GM21447 (cell line): ENCODE data around the gene SRD5A3.
"Not testable (repeated sequence)": the region's sequence is repeated elsewhere in the genome, so short reads cannot be mapped to it uniquely, and the experiment has no call there.

ENCODE experiments used
- ATAC-seq: cut with Tn5 transposase; IDR thresholded peaks from one replicate; pipeline ENCODE4 v1.9.1; 2021; ENCODE audit not compliant: unreplicated experiment

The SRD5A3 gene

DNA sequence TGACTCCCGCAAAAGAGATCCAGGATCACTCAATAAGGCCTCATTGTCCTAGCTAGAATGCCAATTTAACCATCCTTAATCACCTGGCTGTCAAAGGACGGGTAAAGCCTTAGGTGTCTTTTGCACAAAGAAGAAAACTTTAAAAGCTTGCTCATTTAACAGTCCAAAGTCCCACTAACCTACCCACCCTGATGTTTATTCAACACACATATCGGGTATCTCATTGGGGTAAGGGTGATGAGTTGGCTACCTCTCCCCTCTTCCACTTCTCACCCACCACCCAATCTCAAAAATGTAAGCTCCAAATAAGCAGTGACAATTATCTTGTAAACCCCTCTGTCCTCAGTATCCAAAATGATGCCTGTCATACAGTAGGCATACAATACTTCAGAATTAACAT lies 988 bp upstream of the SRD5A3 start:
- ATAC-seq, result no peak

DNA sequence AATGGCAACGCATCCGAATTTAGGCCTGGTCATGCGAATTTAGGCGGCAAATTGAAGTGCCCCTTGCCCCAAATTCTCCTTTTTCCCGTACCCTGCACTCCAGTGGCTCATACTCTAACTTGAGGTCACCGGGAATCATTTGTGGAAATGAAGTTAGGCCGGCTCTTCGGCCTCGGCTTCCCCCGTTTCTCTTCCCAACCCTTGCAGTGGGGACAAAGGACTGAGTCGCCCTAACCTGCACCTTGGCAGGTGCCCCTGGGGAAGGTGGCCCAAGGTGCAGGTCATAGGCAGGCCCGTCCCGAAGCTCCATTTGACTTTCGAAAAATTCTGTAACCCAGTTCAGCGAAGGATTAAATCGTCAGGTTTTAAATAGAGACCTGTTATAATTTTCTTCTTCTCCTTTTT lies 811 bp downstream of the SRD5A3 start:
- peak; percentile 4 for ATAC-seq

DNA sequence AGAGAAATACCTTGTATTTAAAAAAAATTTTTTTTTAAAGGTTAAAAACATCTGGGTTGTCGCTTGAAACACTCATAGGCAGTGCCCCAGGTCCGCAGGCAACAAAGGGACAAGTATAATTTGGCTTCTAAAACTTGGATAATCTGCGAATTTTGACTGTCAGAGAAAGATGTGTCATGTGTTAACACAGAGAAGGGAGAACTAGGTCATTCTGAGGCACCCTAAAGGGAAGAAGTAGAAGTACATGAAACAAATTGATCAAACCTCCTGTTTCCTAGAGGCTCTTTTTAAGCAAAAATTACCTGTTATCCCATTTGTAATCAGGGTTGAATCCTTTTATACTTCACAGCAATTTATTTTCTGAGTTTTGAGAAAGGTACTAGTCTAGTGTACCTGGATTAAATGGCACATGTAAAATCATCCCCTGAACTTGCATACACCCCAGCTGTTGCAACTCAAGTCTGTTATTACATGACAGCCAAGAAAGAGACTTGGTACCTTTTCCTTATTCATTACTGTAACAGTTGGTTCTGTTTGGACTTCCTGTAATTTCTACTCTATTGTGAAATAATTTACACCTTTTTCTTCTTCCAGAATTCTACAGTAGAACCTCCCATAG lies 1.7 kb downstream of the SRD5A3 start:
- no peak for ATAC-seq

DNA sequence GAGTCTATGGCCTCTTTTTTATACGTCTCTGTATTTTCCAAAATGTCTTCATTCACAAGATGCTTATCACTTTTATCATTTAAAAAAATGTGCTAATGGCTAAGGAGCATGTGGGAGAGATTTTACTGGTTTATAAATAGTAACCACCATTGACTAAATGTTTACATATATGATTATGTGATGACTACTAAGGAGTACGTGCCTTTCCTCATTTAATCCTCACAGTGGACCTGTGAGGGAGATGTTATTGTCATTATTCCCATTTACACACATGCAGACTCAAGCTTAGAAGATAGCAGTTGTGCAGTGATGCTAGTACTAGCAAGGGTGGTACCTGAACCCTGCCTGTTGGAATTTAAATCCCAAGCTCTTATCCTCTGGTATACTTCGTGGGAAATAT lies 2.4 kb downstream of the SRD5A3 start:
- no peak for ATAC-seq

DNA sequence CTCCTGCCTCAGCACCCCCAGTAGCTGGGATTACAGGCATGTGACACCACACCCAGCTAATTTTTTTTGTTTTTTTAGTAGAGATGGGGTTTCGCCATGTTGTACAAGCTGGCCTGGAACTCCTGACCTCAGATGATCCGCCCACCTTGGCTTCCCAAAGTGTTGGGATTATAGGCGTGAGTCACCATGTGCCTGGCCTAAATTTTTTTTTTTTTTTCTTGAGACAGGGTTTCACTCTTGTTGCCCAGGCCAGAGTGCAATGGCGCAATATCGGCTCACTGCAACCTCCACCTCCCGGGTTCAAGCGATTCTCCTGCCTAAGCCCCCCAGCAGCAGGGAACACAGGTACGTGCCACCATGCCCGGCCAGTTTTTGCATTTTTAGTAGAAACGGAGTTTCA lies 4.8 kb downstream of the SRD5A3 start:
- not testable (repeated sequence) for ATAC-seq

DNA sequence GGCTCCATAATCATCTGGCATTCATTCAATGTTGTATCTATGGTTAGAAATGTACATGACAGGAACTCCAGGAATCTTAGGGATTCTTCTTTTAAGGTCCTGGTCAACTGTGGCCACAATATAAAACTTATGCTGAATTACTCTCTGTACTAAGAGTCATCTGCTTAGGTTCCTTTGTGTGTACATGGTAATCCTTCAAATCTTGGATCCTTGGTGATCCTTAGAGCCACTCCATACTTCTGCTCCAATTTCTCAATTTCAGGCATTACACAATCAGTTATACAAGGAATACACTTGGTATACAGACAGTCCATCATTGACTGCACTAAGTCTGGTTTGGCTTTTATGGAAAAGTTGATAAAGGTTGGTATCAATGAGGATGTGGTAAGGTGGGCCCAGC lies 5.8 kb downstream of the SRD5A3 start:
- ATAC-seq, result no peak

DNA sequence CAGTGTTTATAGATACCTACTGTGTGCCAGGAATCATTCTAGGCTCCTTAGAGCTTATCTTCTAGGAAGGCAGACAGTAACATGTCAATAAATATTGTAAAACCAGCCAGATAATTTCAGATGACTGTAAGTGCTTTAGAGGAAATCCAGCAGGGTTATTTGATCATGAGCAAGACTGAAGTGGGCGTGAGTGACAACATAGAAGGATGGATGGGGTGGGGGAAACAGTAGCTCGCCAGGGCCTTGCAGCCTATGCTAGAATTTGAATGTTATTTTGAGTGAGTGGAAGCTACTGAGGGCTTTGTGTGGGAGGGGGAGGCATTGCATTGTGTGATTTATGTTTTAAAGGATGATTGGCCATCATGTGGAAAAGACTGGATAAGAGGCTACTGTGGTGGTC lies 6.7 kb downstream of the SRD5A3 start:
- ATAC-seq, result no peak

DNA sequence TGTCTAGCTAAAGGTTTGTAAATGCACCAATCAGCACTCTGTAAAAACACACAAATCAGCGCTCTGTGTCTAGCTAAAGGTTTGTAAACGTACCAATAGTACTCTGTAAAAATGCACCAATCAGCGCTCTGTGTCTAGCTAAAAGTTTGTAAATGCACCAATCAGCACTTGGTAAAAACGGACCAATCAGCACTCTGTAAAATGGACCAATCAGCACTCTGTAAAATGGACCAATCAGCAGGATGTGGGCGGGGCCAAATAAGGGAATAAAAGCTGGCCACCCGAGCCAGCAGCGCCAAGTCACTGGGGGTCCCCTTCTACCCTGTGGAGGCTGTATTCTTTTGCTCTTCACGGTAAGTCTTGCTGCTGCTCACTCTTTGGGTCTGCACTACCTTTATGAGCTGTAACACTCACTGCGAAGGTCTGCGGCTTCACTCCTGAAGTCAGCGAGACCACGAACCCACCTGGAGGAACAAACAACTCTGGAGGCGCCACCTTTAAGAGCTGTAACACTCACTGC lies 7.2 kb downstream of the SRD5A3 start:
- ATAC-seq, result not testable (repeated sequence)

DNA sequence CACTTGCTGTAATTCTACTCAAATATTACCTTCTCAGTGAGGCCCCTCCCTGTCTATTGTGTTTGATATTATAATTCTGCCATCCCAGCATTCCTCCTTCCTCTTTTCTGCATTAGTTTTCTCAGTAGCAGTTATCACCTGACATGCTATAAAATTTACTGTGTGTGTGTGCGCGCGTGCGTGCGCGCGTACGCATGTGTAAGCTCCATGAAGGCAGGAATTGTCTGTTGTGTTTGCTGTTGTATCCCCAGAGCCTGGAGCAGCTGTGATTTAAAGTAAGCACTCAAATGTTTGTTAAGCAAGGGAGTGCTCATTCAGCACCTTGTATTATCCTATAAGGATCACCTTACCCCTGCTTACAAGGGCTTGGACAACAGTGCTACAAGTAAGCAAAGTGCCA lies 8.6 kb downstream of the SRD5A3 start:
- no peak for ATAC-seq

DNA sequence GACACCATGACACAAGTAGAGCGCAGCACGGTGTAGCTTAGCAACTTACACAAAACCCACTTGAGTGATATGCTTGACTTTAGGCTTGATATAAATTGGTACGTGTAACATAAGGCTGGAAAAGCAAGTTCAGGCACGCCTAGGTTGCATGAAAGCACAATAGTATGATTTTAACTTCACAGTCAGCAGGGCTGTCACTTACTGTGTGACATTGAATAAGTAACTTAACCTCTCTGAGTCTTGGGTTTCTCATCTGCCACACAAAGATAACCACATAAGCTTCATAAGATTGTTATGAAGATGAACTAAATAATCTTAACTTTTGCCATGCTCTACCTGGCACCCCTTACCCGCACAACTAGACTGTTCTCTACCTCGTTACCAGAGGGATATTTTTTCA lies 9.5 kb downstream of the SRD5A3 start:
- ATAC-seq, result no peak

DNA sequence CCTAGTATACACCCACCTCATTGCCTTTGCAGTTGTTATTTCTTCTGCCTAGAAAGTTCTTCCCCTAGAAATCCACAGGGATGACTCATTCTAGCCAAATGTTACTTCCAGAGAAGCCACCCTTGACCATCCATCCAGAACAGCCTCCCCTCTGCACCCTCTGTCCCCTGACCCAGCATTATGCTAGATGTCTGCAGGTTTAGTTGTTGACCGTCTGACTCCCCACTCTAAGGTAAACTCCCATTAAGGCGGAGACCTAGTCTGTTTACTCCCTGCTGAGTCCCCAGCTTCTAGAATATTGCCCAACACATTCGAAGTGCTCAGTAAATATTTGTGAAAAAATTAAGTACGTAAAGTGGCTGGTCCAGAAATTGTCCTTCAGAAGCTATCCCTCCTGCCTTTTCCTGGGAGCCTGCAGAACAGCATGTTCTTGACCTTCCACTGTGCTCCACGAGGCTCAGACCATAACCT lies 11.0 kb downstream of the SRD5A3 start:
- no peak for ATAC-seq

DNA sequence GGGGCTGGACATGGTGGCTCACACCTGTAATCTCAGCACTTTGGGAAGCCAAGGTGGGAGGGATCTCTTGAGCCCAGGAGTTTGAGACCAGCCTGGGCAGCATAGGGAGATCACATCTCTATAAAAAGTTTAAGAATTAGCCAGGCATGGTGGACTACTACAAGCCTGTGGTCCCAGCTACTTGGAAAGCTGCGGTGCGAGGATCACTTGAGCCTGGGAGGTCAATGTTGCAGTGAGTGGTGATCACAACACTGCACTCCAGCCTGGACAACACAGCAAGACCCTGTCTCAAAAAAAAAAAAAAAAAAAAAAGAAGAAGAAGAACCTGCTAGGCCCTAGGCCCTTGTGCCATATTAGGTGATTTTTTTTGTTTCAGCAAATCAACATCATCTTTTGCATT lies 12.2 kb downstream of the SRD5A3 start:
- ATAC-seq, result no peak

DNA sequence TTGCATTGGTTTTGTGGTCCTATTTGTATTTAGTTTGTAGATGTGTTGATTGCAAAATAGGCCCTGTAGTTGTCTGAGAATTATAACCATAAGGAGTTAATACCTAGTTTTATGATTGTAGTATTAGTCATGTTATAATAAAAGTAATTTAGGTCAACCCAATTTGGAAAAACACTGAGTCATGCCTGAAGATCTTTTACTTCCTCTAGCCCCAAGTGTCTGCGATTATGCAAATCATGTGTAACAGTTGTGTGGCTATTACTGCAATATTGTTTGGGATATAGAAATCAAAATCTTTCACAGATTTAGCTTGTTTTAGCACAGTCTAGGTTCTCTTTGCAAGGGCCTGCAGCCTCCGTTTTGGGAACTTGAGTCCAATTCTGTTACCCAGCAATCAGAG lies 12.6 kb downstream of the SRD5A3 start:
- peak; percentile 85 for ATAC-seq

DNA sequence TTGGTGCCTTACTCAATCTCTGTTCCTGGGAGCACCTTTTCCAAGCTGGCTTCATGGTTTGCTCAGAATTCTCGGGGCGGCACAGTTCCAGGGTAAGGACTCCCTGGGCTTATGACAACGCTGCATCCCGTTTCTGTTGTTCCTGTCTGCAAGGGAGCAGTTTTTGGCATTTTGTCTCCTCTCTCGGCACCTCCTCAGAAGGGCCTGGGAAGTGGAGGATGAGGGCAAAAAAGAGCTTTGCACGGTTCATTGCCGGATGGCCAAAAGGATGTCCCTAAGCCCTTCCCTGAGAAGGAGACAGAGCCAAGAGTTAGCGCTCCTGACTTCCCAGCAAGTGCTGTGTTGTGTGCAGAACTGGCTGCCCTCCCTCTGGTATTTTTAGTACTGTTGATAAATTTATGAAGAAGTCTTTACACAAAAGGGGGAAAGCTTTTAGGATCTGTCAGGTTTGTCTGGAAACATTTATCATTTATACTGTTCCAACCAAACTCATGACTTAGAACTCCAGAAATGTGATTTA lies 13.4 kb downstream of the SRD5A3 start:
- no peak for ATAC-seq

DNA sequence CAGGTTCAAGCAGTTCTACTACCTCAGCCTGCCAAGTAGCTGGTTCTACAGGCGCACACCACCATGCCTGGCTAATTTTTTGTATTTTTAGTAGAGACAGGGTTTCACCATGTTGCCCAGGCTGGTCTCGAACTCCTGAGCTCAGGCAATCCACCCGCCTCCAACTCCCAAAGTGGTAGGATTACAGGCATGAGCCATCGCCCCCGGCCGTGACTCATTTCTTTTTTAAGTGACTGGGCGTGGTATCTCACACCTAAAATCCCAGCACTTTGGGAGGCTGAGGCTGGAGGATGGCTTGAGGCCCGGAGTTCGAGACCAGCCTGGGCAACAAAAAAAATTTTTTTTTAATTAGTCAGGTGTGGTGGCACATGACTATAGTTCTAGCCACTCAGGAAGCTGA lies 16.9 kb downstream of the SRD5A3 start:
- not testable (repeated sequence) for ATAC-seq

DNA sequence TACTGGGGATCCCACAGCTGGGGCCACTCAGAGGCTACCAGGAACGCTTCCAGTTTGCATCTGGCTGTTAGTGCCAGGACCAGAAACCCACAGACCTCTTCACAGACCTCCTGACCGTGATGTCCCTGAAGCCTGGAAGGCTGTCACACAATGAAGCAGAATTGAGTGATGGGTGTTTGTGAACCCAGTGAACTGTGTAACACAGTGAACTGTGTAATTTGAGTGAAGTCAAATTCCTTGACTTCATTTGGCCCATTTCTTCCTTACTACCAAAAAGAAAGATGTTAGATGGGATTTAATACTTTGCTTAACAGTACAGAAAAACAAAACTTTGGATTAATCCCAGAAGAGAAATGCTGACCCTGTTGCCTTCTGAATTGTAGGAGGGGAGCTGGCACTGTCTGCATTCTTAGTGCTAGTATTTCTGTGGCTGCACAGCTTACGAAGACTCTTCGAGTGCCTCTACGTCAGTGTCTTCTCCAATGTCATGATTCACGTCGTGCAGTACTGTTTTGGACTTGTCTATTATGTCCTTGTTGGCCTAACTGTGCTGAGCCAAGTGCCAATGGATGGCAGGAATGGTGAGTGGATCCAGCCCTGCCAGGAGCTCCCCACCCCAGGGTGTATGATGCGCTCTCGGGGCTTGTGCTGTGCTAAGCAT lies 17.8 kb downstream of the SRD5A3 start:
- ATAC-seq, result no peak

DNA sequence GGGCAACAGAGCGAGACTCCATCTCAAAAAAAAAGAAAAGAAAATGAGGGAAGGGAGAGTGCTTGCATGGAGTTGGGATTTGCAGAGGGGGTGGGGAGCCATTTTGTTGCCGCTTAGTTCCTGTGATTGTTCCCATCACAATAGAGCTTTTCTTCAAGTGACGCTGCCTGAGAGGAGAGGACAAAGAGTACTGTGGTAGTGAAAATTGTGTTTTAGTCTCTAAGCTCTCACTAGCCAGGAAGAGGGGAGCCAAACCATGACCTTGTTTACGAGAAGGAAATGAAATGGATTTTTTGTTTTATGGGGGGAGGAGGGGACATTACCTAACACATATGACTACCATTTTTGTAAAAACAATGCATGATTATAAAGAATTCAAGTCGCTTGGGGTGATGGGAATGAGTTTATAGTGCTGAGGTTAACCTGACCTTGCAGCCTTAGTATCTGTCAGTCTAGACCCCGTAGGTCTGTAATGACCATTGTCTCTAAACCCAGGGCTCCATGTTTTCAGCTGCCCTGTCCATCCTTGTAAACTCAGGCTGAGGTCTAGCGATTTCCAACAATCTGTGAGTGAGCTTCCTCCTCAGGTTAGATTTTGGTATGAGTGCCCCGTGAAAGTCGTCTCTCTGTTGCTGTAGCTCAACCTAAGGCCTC lies 18.8 kb downstream of the SRD5A3 start:
- ATAC-seq, result no peak

DNA sequence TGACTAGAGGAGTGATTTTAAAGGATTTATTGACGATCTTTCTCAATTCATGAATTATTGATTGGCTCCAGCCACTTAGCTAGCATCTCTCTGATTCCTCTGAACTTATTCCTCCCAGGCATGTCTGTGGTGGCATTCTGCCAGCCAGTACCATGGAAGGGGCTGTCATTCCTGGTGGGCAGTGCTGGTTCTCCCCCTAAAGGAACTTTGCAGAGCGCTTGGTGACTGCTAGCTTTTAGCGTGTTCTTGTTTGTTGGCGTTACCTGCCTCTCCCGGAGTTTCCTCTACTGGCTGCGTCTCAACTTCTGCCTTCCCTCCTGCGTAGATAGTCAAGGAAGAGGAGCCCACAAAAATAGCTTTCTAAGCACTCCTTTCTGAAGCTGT lies 19.3 kb downstream of the SRD5A3 start:
- ATAC-seq, result no peak

DNA sequence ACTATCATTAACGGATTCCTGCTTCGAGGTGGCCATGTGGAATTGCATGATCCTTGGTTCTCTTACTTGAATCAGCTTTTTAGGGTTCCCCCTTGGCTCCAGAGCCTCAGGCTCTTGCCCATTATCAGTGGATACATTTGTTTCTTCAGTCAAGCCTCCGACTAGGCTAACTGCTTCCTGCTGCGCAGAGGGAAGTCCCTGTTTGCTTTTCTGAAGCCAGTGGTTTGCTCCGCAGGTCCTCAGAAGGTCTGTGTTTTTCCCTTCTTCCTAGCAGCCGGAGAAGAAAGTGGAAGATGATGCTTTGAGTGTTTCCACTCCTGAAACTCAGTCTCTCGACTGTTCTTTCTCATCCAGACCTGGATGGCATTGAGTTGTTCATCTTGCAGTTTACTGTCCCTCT lies 20.6 kb downstream of the SRD5A3 start:
- no peak for ATAC-seq

DNA sequence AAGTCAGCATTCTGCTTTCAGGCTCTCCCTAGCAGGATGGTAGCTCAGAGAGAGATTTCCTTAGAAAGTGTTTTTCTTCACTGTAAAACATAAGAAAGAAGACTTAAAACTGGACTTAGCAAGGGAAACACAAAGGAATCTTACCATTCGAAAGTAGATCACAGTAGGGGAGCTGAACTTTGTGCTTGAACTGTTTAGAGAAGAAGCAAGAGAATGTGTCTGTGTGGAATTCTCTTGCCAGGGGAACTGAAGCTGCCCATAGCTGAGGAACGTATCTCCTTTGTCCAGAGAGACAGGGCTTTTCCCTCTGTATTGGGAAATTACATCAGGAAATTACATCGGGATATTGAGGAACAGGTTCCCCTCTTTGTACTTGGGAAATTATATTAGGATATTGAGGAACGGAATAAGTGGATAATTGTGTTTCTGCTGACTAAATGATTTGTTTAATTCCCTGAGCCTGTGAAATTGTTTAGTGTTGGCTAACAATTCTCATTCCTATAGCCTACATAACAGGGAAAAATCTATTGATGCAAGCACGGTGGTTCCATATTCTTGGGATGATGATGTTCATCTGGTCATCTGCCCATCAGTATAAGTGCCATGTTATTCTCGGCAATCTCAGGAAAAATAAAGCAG lies 21.2 kb downstream of the SRD5A3 start:
- no peak for ATAC-seq

DNA sequence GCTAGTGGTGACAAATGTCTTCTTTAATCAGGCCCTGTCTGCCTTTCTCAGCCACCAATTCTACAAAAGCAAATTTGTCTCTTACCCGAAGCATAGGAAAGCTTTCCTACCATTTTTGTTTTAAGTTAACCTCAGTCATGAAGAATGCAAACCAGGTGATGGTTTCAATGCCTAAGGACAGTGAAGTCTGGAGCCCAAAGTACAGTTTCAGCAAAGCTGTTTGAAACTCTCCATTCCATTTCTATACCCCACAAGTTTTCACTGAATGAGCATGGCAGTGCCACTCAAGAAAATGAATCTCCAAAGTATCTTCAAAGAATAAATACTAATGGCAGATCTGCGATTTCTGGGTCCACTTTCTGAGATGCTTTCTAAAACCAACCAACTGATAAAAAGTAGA lies 23.9 kb downstream of the SRD5A3 start:
- no peak for ATAC-seq

DNA sequence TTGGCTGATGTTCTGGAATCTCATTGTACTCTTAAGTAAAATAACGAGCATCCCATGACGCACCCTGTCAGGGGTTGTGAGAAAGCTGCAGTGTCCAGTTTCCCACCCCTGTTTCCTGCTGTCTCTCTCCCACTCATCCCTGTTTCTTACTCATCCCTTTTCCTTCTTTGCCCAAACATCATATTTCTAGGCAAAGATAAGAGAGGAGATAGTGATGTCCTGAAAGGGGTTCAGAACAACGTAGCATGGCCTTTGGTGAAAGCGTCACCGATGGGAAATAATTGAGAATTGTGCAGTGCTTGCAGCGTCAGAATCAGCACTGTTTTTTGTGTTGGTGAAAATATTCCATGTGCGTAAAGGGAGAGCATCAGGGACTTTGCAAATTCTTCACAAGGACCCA lies 26.2 kb downstream of the SRD5A3 start:
- ATAC-seq, result no peak
